ENCODE measurements around the gene LIN9.
"Not testable (repeated sequence)": the region's sequence is repeated elsewhere in the genome, so short reads cannot be mapped to it uniquely, and the experiment has no call there.

The LIN9 gene

GRCh38 chr1:226276077-226276682, 32.8 kb downstream of the LIN9 start:
- no peak for DNase-seq (ENCODE audit: low read depth in 2 of 2)

- DNase-seq (ENCODE audit: low read depth in 2 of 2): no peak
Measured at GRCh38 chr1:226274138-226274537, 34.8 kb downstream of the LIN9 start.

GRCh38 chr1:226272233-226272902, 36.6 kb downstream of the LIN9 start:
- not testable (repeated sequence) for DNase-seq (ENCODE audit: low read depth in 2 of 2)

GRCh38 chr1:226268421-226269124, 40.4 kb downstream of the LIN9 start:
- DNase-seq (ENCODE audit: low read depth in 2 of 2): no peak

- DNase-seq (ENCODE audit: low read depth in 2 of 2): no peak
Measured at GRCh38 chr1:226261818-226262217, 47.1 kb downstream of the LIN9 start.

GRCh38 chr1:226255380-226255779, 53.6 kb downstream of the LIN9 start:
- no peak for DNase-seq (ENCODE audit: low read depth in 2 of 2)

- DNase-seq (ENCODE audit: low read depth in 2 of 2): no peak
Measured at GRCh38 chr1:226253933-226254332, 55.0 kb downstream of the LIN9 start.

- not testable (repeated sequence) for DNase-seq (ENCODE audit: low read depth in 2 of 2)
Measured at GRCh38 chr1:226252841-226253240, 56.1 kb downstream of the LIN9 start.

GRCh38 chr1:226250511-226250910, 58.5 kb downstream of the LIN9 start:
- no peak for DNase-seq (ENCODE audit: low read depth in 2 of 2)

GRCh38 chr1:226248796-226249195, 60.2 kb downstream of the LIN9 start:
- DNase-seq (ENCODE audit: low read depth in 2 of 2): no peak

- no peak for DNase-seq (ENCODE audit: low read depth in 2 of 2)
Measured at GRCh38 chr1:226248091-226248490, 60.9 kb downstream of the LIN9 start.

GRCh38 chr1:226239421-226239820, 69.5 kb downstream of the LIN9 start:
- DNase-seq (ENCODE audit: low read depth in 2 of 2): no peak

GRCh38 chr1:226236826-226237225, 72.1 kb downstream of the LIN9 start:
- no peak for DNase-seq (ENCODE audit: low read depth in 2 of 2)

GRCh38 chr1:226233806-226234205, 75.2 kb downstream of the LIN9 start:
- DNase-seq (ENCODE audit: low read depth in 2 of 2): no peak

- DNase-seq (ENCODE audit: low read depth in 2 of 2): no peak
Measured at GRCh38 chr1:226233293-226233692, 75.7 kb downstream of the LIN9 start.

GRCh38 chr1:226226601-226227000, 82.4 kb downstream of the LIN9 start:
- DNase-seq (ENCODE audit: low read depth in 2 of 2): no peak

GRCh38 chr1:226223786-226224244, 85.1 kb downstream of the LIN9 start:
- DNase-seq (ENCODE audit: low read depth in 2 of 2): no peak

GRCh38 chr1:226223157-226223785, 85.7 kb downstream of the LIN9 start, which contains the start of gene MIXL1:
Gene MIXL1, plus strand, starts transcription at chr1:226223664. Its CDS starts 18 bp downstream, at chr1:226223682.
- no peak for DNase-seq (ENCODE audit: low read depth in 2 of 2)

GRCh38 chr1:226222686-226223085, 86.3 kb downstream of the LIN9 start:
- no peak for DNase-seq (ENCODE audit: low read depth in 2 of 2)

GRCh38 chr1:226220473-226221189, 88.3 kb downstream of the LIN9 start:
- no peak for DNase-seq (ENCODE audit: low read depth in 2 of 2)

GRCh38 chr1:226217273-226217672, 91.7 kb downstream of the LIN9 start:
- no peak for DNase-seq (ENCODE audit: low read depth in 2 of 2)

GRCh38 chr1:226216056-226216455, 92.9 kb downstream of the LIN9 start:
- DNase-seq (ENCODE audit: low read depth in 2 of 2): no peak
